Stimulated activated CD8-positive, alpha-beta memory T cell treated with anti-CD3 and anti-CD28 coated beads, Interleukin-4, amount 100 ng/mL, for 48 hours (primary cell): Measurements from ENCODE around the gene DEPP1.

Source experiments
- DNase-seq: peaks from one replicate; pipeline ENCODE4 v3.0.0-alpha.2; 2020

The DEPP1 gene

GRCh38 chr10:44978213-44978569 lies 418 bp downstream of the DEPP1 start:
- no peak for DNase-seq

- no peak for DNase-seq
Observed at GRCh38 chr10:44977287-44978212, 1.1 kb downstream of the DEPP1 start.

DNA sequence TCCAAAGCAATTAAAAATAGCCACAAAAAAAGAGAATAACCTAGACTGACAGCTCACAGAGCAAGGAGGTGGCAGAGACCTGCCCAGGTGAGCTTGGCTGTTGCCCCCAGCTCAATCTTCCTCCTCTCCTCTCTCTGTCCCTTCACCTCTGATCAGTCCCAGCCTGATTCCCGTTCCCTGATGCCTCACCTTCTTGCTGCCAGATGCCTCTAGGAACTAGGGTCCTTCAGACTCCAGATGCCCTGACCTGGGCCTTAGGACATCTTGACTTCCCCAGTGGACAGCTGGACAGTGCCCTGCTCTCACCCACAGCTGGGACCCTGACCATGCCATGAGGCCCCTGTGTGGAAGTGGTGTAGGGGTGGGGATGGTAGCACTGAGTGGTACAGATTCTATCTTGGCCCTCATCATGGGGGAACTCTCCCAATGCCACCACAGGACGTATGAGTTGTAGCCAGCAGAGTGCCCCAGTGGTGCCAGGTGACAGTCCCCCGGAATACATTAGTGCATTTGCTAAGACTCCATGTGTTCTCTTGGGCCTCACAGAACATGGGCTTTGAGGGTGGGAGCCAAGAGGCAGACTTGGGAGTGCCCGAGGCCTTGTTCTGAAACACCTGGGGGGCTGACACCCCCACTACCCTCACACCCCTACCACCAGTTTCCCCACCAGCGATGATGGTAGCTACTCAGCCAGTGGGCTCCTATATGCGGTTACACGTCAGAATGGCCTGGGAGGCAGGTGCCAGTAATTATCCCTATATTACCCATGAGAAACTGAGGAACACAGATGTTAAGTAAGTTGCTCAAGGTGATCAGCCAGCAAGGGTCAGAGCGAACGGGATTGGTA lies 2.0 kb downstream of the DEPP1 start:
- no peak for DNase-seq

GRCh38 chr10:44975431-44976331 lies 2.9 kb downstream of the DEPP1 start:
- no peak for DNase-seq

GRCh38 chr10:44974628-44975430 lies 3.8 kb downstream of the DEPP1 start:
- peak; percentile 79 for DNase-seq

GRCh38 chr10:44974082-44974627 lies 4.5 kb downstream of the DEPP1 start:
- DNase-seq: no peak

- DNase-seq: no peak
Observed at GRCh38 chr10:44973323-44974081, 5.1 kb downstream of the DEPP1 start.

- DNase-seq: no peak
Observed at GRCh38 chr10:44972874-44973306, 5.7 kb downstream of the DEPP1 start.

DNA sequence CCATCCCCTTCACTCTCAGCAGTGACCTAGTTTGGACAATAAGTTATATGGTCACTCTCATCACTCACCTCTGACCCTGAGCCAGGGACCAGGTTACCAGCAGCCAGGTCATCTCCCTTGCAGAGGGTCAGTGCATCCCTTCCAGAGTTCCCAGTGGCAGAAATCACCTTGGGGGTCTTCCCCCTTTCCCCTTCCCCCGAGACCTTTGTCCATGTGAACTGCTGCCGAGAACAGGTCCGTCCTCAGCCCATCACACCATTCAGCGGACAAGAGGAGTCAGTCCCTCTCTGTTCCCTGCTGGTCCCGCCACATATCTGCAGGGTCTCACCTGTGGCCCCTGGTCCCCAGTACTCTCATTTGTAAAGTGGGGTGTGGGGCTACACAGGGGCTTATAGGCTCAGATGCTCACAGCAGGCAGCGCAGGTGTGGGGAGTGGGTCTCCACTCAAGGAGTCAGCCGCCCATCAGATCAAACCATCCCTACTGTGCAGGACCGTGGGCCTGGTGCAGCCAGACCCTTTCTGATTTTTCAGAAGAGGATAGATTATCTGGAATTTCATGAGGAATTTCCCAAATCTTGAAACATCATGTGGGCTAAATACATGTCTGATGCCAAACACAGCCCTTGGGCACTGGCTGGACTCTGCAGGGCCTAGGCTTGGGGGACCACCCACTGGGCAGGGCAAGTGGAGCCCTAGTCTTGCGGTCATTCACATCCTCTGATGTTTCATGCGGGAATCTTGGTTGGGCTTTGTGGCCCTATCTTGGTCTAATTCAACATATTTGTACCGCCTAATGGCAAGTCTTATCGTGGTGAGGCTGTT lies 6.5 kb downstream of the DEPP1 start:
- no peak for DNase-seq

DNA sequence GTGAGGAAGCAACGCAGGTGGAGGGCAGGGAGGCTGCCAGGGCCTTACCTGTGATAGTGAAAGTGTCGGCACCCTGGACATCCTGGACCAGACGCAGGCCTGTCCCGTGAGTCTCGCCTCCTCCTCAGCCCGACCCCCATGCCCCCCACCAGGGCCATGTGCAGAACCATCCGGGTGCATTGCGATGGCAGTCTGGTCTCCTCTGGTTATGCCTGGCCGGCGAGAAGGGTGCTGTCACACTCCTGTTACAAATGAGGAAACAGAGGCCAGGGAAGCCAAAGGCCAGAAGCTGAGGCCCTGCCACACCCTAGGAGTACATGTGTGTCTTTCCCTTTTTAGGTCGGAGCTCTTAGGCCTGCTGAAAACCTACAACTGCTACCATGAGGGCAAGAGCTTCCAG lies 7.2 kb downstream of the DEPP1 start:
- DNase-seq: no peak

DNA sequence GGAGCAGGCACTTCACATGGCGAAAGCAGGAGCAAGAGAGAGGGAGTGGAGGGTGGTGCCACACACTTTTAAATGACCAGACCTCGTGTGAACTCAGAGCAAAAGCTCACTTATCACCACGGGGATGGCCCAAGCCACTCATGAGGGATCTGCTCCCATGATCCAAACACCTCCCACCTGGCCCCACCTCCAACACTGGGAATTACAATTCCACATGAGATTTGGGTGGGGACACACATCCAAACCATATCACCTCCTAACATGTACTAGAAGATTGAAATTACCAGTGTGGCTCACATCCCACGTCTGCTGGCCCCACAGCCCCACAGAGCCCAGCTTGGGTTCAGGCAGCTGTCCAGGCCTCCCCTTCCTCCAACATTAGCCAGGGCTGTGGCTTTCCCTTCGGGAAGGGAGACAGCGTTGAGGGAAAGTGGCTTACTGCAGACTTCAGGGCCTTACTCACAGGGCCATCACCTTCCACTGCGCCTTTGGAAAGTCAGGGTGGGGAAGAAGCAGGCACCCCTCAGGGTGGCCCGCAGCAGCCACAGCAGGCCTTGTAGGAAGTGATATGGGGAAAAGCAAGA lies 7.7 kb downstream of the DEPP1 start:
- DNase-seq: no peak

DNA sequence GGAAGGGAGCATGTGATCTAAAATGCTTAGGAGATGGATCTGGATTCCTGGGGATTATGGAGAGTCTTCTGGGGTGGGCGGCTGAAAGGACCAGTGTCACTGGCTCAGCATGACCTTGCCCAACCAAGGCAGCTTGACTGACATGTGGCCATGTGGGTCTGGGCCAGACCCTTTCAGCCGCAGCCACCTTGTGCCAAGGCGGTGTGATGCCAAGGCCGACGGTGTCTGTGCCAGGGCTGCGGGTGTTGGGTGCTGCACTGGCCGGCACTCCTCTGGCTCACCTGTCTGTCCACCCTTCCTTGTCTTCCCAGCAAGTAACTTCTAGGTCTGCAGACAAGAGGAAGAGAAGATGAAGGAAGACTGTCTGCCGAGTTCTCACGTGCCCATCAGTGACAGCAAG lies 8.8 kb downstream of the DEPP1 start:
- no peak for DNase-seq

GRCh38 chr10:44968500-44969400 lies 9.9 kb downstream of the DEPP1 start:
- DNase-seq: peak; percentile 35

GRCh38 chr10:44968091-44968490 lies 10.5 kb downstream of the DEPP1 start:
- peak; percentile 34 for DNase-seq

- DNase-seq: no peak
Observed at GRCh38 chr10:44967616-44968015, 11.0 kb downstream of the DEPP1 start.

DNA sequence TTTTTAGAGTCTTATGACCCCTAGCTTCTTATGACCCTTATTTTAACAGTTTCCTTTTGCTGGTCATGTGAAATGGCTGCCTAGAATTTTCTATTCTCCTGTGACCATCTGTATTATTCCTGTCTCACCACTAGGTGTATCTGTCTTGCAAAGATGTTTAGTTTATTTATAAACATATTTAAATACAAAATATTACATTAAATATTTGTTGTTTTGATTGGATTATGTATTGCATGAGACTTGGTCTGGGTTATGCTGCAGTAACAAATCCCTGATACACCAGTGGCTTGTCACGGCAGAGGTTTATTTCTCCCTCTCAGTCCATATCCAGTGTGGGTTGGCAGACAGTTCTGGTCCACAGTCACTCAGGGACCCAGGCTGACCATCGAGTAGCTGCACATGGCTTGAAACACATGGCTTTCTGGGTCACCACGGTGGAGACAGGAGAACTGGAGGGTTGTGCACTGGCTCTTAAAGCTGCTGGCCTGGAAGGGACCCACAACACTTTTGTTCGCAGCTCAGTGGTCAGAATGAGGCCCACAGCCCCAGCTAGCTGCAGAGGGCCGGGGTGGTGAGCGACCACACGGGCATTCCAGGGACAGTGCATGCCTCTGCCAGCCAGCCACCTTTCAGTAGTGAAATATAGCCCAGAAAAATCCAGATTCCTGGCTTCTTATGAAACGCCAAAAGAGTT lies 11.6 kb downstream of the DEPP1 start:
- DNase-seq: no peak

DNA sequence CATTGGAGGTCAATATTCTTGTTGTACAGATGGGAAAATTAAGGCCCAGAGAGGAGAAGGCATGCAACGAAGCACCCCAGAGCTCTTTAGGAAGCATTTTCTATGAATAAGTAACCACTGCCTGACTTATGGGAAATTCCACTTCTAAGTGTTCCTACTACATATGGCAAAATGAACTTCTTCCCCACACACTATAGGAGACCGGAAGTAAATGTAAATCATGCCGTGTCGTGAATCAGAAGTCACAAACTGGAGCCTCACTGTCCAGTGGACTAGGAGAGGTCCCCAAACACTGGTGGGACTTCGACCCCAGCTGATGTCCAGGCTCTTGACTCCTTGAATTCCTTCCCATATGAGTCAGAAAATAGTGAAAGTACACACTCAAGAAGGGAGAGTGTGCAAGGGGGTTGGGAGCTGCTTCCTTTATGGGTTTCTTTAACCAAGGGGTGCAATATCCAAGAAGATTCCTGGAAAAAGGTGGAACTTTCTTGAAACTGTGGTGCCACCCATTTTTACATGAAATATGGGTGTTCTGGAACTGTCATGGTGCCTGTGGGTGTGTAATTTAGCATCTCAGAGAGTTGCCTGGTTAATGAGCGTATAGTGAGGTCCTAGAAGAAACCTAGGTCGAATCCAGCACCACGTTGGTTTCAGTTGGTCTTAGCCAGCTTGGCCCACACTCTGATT lies 12.3 kb downstream of the DEPP1 start:
- no peak for DNase-seq
